HEK293T (cell line): ENCODE results near the gene FGF22.

Experiments used
- ARNT ChIP-seq: fragments of 450-650 bp; IDR thresholded peaks from 2 replicates; pipeline ENCODE4 v1.6.1; 2017; ENCODE audit warnings: mild to moderate bottlenecking
- BHLHE40 ChIP-seq: fragments of 450-650 bp; IDR thresholded peaks from 2 replicates; pipeline ENCODE4 v1.6.1; 2016; ENCODE audit warnings: mild to moderate bottlenecking, moderate library complexity, borderline replicate concordance
- FOXA1 ChIP-seq: fragments of 450-650 bp; IDR thresholded peaks from 2 replicates; pipeline ENCODE4 v1.6.1; 2016; ENCODE audit warnings: mild to moderate bottlenecking
- FOXK2 ChIP-seq: fragments of 450-650 bp; IDR thresholded peaks from 2 replicates; pipeline ENCODE4 v1.6.1; 2016; ENCODE audit warnings: mild to moderate bottlenecking
- FOXM1 ChIP-seq: fragments of 450-650 bp; IDR thresholded peaks from 2 replicates; pipeline ENCODE4 v1.6.1; 2017; ENCODE audit warnings: mild to moderate bottlenecking, borderline replicate concordance
- HDGF ChIP-seq: fragments of 450-650 bp; IDR thresholded peaks from 2 replicates; pipeline ENCODE4 v1.6.1; 2017; ENCODE audit warnings: antibody characterized with exemption, borderline replicate concordance
- L3MBTL2 ChIP-seq: fragments of 450-650 bp; conservative IDR thresholded peaks from 2 replicates; pipeline ENCODE4 v1.6.1; 2016; ENCODE audit warnings: mild to moderate bottlenecking
- LEF1 ChIP-seq: fragments of 450-650 bp; IDR thresholded peaks from 2 replicates; pipeline ENCODE4 v1.6.1; 2017; ENCODE audit warnings: mild to moderate bottlenecking, borderline replicate concordance
- SP1 ChIP-seq: fragments of 450-650 bp; IDR thresholded peaks from 2 replicates; pipeline ENCODE4 v1.6.1; 2017
- SUZ12 ChIP-seq: fragments of 450-650 bp; IDR thresholded peaks from 2 replicates; pipeline ENCODE4 v1.6.1; 2016; ENCODE audit warnings: mild to moderate bottlenecking
- TARDBP ChIP-seq: fragments of 450-650 bp; IDR thresholded peaks from 2 replicates; pipeline ENCODE4 v1.6.1; 2016

DNA sequence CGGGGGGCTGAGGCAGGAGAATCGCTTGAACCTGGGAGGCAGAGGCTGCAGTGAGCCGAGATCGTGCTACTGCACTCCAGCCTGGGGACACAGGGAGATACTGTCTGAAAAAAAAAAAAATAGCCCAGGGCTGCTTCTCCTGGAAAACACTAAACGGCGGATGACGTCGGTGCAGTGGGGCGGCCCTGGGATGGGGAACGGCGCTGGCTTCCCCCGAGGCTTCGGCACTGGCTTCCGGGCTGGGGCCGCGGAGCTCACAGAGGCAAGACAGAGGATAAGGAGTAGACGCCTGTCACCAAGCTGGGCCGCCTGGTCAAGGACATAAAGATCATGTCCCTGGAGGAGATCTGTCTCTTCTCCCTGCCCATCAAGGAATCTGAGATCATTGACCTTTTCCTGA lies 50.5 kb downstream of the FGF22 start:
- TF ChIP-seq LEF1 = no peak
- no peak for TF ChIP-seq TARDBP
- TF ChIP-seq HDGF = no peak
- no peak for TF ChIP-seq SUZ12
- no peak for TF ChIP-seq BHLHE40
- no peak for TF ChIP-seq FOXA1
- no peak for TF ChIP-seq L3MBTL2
- TF ChIP-seq SP1 = no peak
- no peak for TF ChIP-seq ARNT
- TF ChIP-seq FOXM1 = no peak
- TF ChIP-seq FOXK2 = no peak
